ENCODE measurements around the gene DPEP2. TPM values are rescaled to one million over a fixed set of nuclear protein-coding genes. Genes with fewer than 3 reads are reported as not detected.

DPEP2 gene
- total RNA-seq, 1 donor from 2014 or later = 1.8 TPM

Small RNAs within 50 kb of the gene (small RNA-seq; reads per million reads assigned to genes)
- gene RNU6-359P (ENCODE audit: low replicate concordance) = not detected

Other genes with a start within 250 kb of the DPEP2 start
- 8.7 TPM for gene RANBP10, start 192.9 kb downstream of the DPEP2 start, total RNA-seq
- 0.59 TPM for gene TSNAXIP1, start 192.6 kb downstream of the DPEP2 start, total RNA-seq
- gene THAP11, start 157.2 kb downstream of the DPEP2 start, total RNA-seq = 21.7 TPM
- gene NUTF2, start 152.6 kb downstream of the DPEP2 start, total RNA-seq = 56.5 TPM
- gene CENPT, start 151.8 kb downstream of the DPEP2 start, total RNA-seq = 49.6 TPM
- 36.7 TPM for gene EDC4, start 126.4 kb downstream of the DPEP2 start, total RNA-seq
- gene NRN1L, start 114.6 kb downstream of the DPEP2 start, total RNA-seq = not detected
- gene PSKH1, start 106.2 kb downstream of the DPEP2 start, total RNA-seq = 8.3 TPM
- gene CTRL, start 67.6 kb downstream of the DPEP2 start, total RNA-seq = 0.49 TPM
- gene PSMB10, start 62.6 kb downstream of the DPEP2 start, total RNA-seq = 16.4 TPM
- 7.6 TPM for gene LCAT, start 55.4 kb downstream of the DPEP2 start, total RNA-seq
- gene SLC12A4, start 30.8 kb downstream of the DPEP2 start, total RNA-seq = 38.1 TPM
- gene DPEP3, start 19.0 kb downstream of the DPEP2 start, total RNA-seq = not detected
- not detected for gene DPEP2NB, start 16.4 kb upstream of the DPEP2 start, total RNA-seq
- gene DDX28, start 23.7 kb upstream of the DPEP2 start, total RNA-seq = 6.1 TPM
- 11.0 TPM for gene DUS2, start 23.8 kb upstream of the DPEP2 start, total RNA-seq
- gene NFATC3, start 85.9 kb upstream of the DPEP2 start, total RNA-seq = 21.5 TPM
- 22.9 TPM for gene ESRP2, start 236.6 kb upstream of the DPEP2 start, total RNA-seq
- gene PLA2G15, start 245.9 kb upstream of the DPEP2 start, total RNA-seq = 15.4 TPM